ENCODE measurements around the gene GMDS.

GRCh38 chr6:2110504-2110903, 134.9 kb downstream of the GMDS start:
- no peak for TF ChIP-seq CTCF (conservative IDR thresholded peaks at IDR 0.05; ENCODE audit: low read depth, low read length)
- TF ChIP-seq BHLHE40 (IDR thresholded peaks at IDR 0.05; ENCODE audit: low read depth, low read length): no peak
- TF ChIP-seq MAFK (IDR thresholded peaks at IDR 0.05; ENCODE audit: low read depth, low read length): no peak
- no peak for TF ChIP-seq ELK1 (IDR thresholded peaks at IDR 0.05; ENCODE audit: borderline replicate concordance, low read depth, low read length)
- TF ChIP-seq USF2 (IDR thresholded peaks at IDR 0.05; ENCODE audit: low read depth, low read length): no peak
- TF ChIP-seq RFX5 (IDR thresholded peaks at IDR 0.05; ENCODE audit: low read depth, low read length): no peak
- TF ChIP-seq MAZ (IDR thresholded peaks at IDR 0.05; ENCODE audit: borderline replicate concordance, low read depth, low read length): no peak
- no peak for TF ChIP-seq POLR2A (IDR thresholded peaks at IDR 0.05; ENCODE audit: low read depth, low read length)
- TF ChIP-seq RAD21 (IDR thresholded peaks at IDR 0.05; ENCODE audit: low read length): no peak
- no peak for TF ChIP-seq CEBPB (IDR thresholded peaks at IDR 0.05; ENCODE audit: low read depth, low read length)
- TF ChIP-seq RCOR1 (IDR thresholded peaks at IDR 0.05; ENCODE audit: insufficient replicate concordance, low read length): no peak
